MM.1S (cell line): ENCODE measurements around the gene DIS3L2.
"Not testable (repeated sequence)": the region's sequence is repeated elsewhere in the genome, so short reads cannot be mapped to it uniquely, and the experiment has no call there.

Experiments used
- DNase-seq: peaks from one replicate; pipeline ENCODE4 v3.0.0-alpha.2; 2015
- H2AFZ ChIP-seq: fragments of 300-600 bp; sonication (generic); 2 replicates; pipeline ENCODE4 v1.6.0; 2016; ENCODE audit warnings: antibody characterized with exemption, low read length
- H3F3A ChIP-seq: fragments of 300-600 bp; sonication (generic); 2 replicates; pipeline ENCODE4 v1.6.1; 2016; ENCODE audit warnings: mild to moderate bottlenecking, antibody characterized with exemption, low read length, moderate library complexity, mixed read lengths; ENCODE audit not compliant: insufficient read depth
- H3K27ac ChIP-seq: fragments of 300-600 bp; sonication (generic); 2 replicates; pipeline ENCODE4 v1.5.1; 2016; ENCODE audit warnings: mild to moderate bottlenecking, low read length
- H3K27me3 ChIP-seq: fragments of 300-600 bp; sonication (generic); replicated peaks from 2 replicates; pipeline ENCODE4 v1.6.0; 2016; ENCODE audit warnings: low read length; ENCODE audit not compliant: insufficient read depth
- H3K36me3 ChIP-seq: fragments of 300-600 bp; sonication (generic); replicated peaks from 2 replicates; pipeline ENCODE4 v1.6.1; 2016; ENCODE audit warnings: mild to moderate bottlenecking, low read length, mixed read lengths; ENCODE audit not compliant: insufficient read depth
- H3K4me1 ChIP-seq: fragments of 300-600 bp; sonication (generic); 2 replicates; pipeline ENCODE4 v1.6.1; 2016; ENCODE audit warnings: low read length, mixed read lengths
- H3K4me2 ChIP-seq: fragments of 300-600 bp; sonication (generic); 2 replicates; pipeline ENCODE4 v1.6.0; 2016; ENCODE audit warnings: low read depth, low read length
- H3K4me3 ChIP-seq: fragments of 300-600 bp; sonication (generic); 2 replicates; pipeline ENCODE4 v1.5.1; 2016; ENCODE audit warnings: low read length, mixed read lengths
- H3K79me2 ChIP-seq: fragments of 300-600 bp; sonication (generic); 2 replicates; pipeline ENCODE4 v1.6.1; 2016; ENCODE audit warnings: mixed run types, low read length, mixed read lengths
- H3K9ac ChIP-seq: fragments of 300-600 bp; sonication (generic); 2 replicates; pipeline ENCODE4 v1.6.1; 2016; ENCODE audit warnings: low read length, mixed read lengths
- H3K9me2 ChIP-seq: fragments of 300-600 bp; sonication (generic); replicated peaks from 2 replicates; pipeline ENCODE4 v1.6.1; 2016; ENCODE audit warnings: mild to moderate bottlenecking, low read length, mixed read lengths; ENCODE audit not compliant: insufficient read depth
- H3K9me3 ChIP-seq: fragments of 300-600 bp; sonication (generic); replicated peaks from 2 replicates; pipeline ENCODE4 v1.6.1; 2016; ENCODE audit warnings: mild to moderate bottlenecking, low read length, mixed read lengths; ENCODE audit not compliant: insufficient read depth
- H4K20me1 ChIP-seq: fragments of 300-600 bp; sonication (generic); 2 replicates; pipeline ENCODE4 v1.6.1; 2016; ENCODE audit warnings: mild to moderate bottlenecking, low read length, moderate library complexity, mixed read lengths; ENCODE audit not compliant: insufficient read depth
- EZH2 ChIP-seq: fragments of 300-600 bp; sonication (generic); optimal IDR thresholded peaks from 2 replicates; pipeline ENCODE3; 2017; ENCODE audit warnings: low read depth, mild to moderate bottlenecking, antibody characterized with exemption, low read length, mixed read lengths
- EZH2phosphoT487 ChIP-seq: fragments of 300-600 bp; sonication (generic); IDR thresholded peaks from 2 replicates; pipeline ENCODE4 v1.6.1; 2018; ENCODE audit warnings: antibody characterized with exemption, low read length
- TF ChIP-seq, protein P1 (sequence below): fragments of 300-600 bp; sonication (generic); IDR thresholded peaks from 2 replicates; pipeline ENCODE4 v1.5.1; 2016; ENCODE audit warnings: antibody characterized with exemption, low read length, mixed read lengths

The DIS3L2 gene

DNA sequence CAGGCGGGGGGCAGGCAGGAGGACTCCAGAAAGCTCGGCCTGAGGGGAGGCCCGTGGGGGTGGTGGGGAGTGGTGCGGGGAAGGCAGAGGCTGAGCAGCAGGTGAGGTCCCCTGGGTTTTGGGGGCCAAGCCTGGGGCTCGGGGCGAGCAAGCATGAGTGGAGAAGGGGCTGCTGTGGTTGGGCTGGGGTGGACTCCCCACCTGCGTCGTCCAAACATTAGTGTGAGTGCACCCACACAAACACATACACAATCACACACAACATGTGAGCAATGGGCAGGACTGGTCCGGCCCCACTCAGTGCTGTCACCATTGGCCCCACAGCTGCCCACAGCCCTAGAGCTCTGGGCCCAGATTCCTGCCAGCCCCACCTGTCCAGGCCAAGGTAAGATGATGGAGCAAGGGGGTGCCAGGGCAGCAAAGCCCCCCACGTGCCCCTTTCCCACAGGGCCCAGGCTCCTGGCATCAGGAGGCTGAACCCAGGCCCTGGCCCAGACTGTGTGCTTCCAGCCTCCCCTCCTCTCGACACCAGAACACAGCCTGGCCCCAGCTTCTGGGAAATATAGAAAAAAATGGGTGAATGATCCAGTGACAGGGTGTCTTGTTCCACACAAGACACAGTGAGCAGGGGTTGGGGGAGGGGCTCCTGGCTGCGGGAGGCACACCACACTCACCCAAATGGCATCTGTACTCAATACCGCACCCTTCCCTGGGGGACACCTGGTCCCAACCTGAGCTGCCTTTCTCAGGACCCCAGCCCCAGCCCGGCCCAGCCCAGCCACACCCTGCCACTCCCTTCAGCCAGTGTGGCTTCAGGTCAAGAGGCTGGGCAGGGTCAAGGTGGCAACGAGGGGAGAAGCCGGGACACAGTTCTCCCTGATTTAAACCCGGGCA is 416.6 kb downstream of the DIS3L2 start:
- no peaks in the 10 kb centered on the region for H3K4me1 ChIP-seq
- no peak overlapping the region for H2AFZ ChIP-seq
- H3K4me2 ChIP-seq = no peak overlapping the region
- H3K4me3 ChIP-seq = no peak overlapping the region
- TF ChIP-seq, protein P1, sequence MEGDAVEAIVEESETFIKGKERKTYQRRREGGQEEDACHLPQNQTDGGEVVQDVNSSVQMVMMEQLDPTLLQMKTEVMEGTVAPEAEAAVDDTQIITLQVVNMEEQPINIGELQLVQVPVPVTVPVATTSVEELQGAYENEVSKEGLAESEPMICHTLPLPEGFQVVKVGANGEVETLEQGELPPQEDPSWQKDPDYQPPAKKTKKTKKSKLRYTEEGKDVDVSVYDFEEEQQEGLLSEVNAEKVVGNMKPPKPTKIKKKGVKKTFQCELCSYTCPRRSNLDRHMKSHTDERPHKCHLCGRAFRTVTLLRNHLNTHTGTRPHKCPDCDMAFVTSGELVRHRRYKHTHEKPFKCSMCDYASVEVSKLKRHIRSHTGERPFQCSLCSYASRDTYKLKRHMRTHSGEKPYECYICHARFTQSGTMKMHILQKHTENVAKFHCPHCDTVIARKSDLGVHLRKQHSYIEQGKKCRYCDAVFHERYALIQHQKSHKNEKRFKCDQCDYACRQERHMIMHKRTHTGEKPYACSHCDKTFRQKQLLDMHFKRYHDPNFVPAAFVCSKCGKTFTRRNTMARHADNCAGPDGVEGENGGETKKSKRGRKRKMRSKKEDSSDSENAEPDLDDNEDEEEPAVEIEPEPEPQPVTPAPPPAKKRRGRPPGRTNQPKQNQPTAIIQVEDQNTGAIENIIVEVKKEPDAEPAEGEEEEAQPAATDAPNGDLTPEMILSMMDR = no peak
- no peak for TF ChIP-seq EZH2phosphoT487
- no peak for TF ChIP-seq EZH2
- H3K27ac ChIP-seq = no peak overlapping the region
- no peak overlapping the region for H3K9ac ChIP-seq
- no peaks in the 10 kb centered on the region for H3K9me2 ChIP-seq
- no peaks in the 10 kb centered on the region for H3K27me3 ChIP-seq
- H4K20me1 ChIP-seq = no peaks in the 10 kb centered on the region
- H3K36me3 ChIP-seq = no peaks in the 10 kb centered on the region
- H3K9me3 ChIP-seq = no peaks in the 10 kb centered on the region
- no peaks in the 10 kb centered on the region for H3F3A ChIP-seq
- no peaks in the 10 kb centered on the region for H3K79me2 ChIP-seq
- no peak for DNase-seq

DNA sequence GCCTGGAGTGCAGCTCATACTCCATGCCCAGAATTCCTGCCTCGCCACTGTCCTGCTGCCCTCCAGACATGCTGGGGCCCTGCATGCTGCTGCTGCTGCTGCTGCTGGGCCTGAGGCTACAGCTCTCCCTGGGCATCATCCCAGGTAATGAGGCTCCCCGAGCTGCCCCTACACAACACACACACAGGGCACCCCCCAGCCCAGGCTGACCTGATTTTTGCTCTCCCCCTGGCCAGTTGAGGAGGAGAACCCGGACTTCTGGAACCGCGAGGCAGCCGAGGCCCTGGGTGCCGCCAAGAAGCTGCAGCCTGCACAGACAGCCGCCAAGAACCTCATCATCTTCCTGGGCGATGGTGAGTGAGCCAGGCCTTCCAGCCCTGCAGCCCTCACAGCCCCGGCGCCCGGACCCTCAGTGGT is 417.2 kb downstream of the DIS3L2 start, which contains the start of gene ALPP:
Gene ALPP, plus strand, starts transcription at position 17 of the 417 bp plus-strand sequence. Its CDS starts 52 bp downstream, at position 69.
- not testable (repeated sequence) for H3K4me1 ChIP-seq, H2AFZ ChIP-seq, H3K79me2 ChIP-seq, H3K9me2 ChIP-seq, H3F3A ChIP-seq, DNase-seq, H3K9me3 ChIP-seq, H4K20me1 ChIP-seq, H3K36me3 ChIP-seq, H3K9ac ChIP-seq, H3K4me2 ChIP-seq, H3K27ac ChIP-seq, H3K27me3 ChIP-seq, H3K4me3 ChIP-seq

DNA sequence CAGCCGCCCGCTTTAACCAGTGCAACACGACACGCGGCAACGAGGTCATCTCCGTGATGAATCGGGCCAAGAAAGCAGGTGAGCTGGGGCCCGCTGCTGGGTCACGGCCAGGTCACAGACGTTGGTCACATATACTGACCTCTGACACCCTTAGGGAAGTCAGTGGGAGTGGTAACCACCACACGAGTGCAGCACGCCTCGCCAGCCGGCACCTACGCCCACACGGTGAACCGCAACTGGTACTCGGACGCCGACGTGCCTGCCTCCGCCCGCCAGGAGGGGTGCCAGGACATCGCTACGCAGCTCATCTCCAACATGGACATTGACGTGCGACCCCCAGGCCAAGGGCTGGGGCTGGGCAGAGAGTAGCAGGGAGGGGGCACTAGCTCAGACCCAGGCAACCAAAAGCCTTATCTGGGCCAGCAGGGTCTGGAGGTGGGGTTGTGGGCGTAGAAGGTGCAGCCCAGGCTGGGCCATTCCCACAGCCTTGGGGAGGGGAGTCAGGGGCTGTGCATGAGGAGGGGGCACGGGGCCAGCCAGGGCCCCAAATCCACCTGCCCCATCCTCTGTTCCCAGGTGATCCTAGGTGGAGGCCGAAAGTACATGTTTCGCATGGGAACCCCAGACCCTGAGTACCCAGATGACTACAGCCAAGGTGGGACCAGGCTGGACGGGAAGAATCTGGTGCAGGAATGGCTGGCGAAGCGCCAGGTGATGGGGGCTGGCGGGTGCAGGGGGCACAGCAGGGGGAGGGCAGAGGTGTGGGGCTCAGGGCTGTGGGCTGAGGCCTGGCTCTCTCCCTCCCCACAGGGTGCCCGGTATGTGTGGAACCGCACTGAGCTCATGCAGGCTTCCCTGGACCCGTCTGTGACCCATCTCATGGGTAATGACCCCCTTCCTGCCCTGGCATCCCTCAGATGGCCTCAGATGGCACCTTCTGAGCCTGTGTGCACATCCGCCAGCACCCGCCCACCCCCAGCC is 418.4 kb downstream of the DIS3L2 start:
- not testable (repeated sequence) for H3K79me2 ChIP-seq, H3K9me3 ChIP-seq, H3K9me2 ChIP-seq, H3K9ac ChIP-seq, H3F3A ChIP-seq, H4K20me1 ChIP-seq, H3K36me3 ChIP-seq, H3K27me3 ChIP-seq, H2AFZ ChIP-seq, H3K4me2 ChIP-seq, H3K27ac ChIP-seq, H3K4me1 ChIP-seq, DNase-seq, H3K4me3 ChIP-seq

DNA sequence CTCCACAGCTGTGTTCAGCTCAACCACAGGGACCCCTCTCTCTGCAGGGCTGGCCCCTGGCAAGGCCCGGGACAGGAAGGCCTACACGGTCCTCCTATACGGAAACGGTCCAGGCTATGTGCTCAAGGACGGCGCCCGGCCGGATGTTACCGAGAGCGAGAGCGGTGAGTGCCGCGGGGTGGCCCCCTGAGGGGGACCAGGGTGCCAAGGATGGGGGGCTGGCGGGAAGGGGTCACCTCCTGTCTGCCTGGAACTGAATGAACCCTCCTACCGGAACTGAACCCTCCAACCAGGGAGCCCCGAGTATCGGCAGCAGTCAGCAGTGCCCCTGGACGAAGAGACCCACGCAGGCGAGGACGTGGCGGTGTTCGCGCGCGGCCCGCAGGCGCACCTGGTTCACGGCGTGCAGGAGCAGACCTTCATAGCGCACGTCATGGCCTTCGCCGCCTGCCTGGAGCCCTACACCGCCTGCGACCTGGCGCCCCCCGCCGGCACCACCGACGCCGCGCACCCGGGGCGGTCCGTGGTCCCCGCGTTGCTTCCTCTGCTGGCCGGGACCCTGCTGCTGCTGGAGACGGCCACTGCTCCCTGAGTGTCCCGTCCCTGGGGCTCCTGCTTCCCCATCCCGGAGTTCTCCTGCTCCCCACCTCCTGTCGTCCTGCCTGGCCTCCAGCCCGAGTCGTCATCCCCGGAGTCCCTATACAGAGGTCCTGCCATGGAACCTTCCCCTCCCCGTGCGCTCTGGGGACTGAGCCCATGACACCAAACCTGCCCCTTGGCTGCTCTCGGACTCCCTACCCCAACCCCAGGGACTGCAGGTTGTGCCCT is 419.9 kb downstream of the DIS3L2 start:
- not testable (repeated sequence) for DNase-seq, H3K4me2 ChIP-seq, H3K27ac ChIP-seq, H4K20me1 ChIP-seq, H3K4me3 ChIP-seq, H2AFZ ChIP-seq, H3F3A ChIP-seq, H3K9ac ChIP-seq, H3K4me1 ChIP-seq, H3K9me3 ChIP-seq, H3K36me3 ChIP-seq, H3K9me2 ChIP-seq, H3K79me2 ChIP-seq
- H3K27me3 ChIP-seq = peaks cover 13% of the 10 kb centered on the region
